K562 (cell line): ENCODE measurements around the gene TSPAN1. TPM values are rescaled to one million over a fixed set of nuclear protein-coding genes. Genes with fewer than 3 reads are reported as not detected.
A peak's percentile ranks its signal among the peaks of the same experiment; 100 is the strongest.

ENCODE experiments used
- ATAC-seq: fragments of 200-7000 bp; cut with Tn5 transposase; 3 replicates; pipeline ENCODE4 v1.9.1; 2020; ENCODE audit warnings: moderate library complexity
- BruUV-seq: library from RNA; stranded (reverse); fragments of 400-500 nt; replicated peaks from 2 replicates; lab custom pipeline; 2021; lab: Mats Ljungman, UMichigan
- CTCF ChIA-PET: fragments of 300-600 bp; formaldehyde crosslinking; extraction: SDS; loops from one replicate; lab custom pipeline; 2021; ENCODE audit warnings: low intra/inter-chr PET ratio; lab: Yijun Ruan, JAX
- POLR2A ChIA-PET: fragments of 300-600, 350-650 bp; sonication (Branson Sonifier 250); formaldehyde crosslinking; extraction: SDS; loops from one replicate; lab custom pipeline; 2021; ENCODE audit warnings: antibody characterized with exemption, inconsistent platforms; lab: Yijun Ruan, JAX
- DNase-seq, 4 experiments: peaks; one replicate each; pipeline versions ENCODE4 v3.0.0 to v3.0.0-alpha.2; 2011 to 2018; ENCODE audit warnings: low spot score in 3 of 4, mixed read lengths in 3 of 4; ENCODE audit errors: extremely low read depth in 1 of 4
- FAIRE-seq: peaks from 2 replicates; lab custom pipeline; 2011; peaks lifted over from hg19 to GRCh38; lab: Jason Lieb, UNC
- H2AFZ ChIP-seq: 2 replicates; pipeline ENCODE4 v1.6.0; 2011; ENCODE audit warnings: low read depth, low read length, control low read depth, inconsistent platforms
- H3K27ac ChIP-seq: fragments of 200-600 bp; 3 replicates; pipeline ENCODE4 v1.8.0; 2011; ENCODE audit warnings: low read depth, mild to moderate bottlenecking, control low read depth, inconsistent platforms, low read length, moderate library complexity, mixed read lengths; ENCODE audit errors: extremely low read depth
- H3K27me3 ChIP-seq, 2 experiments: fragments of 300-600 bp in 1 of 2; 2 replicates in 1 of 2; 3 replicates in 1 of 2; pipeline versions ENCODE4 v1.6.0 to v1.8.0; 2011; ENCODE audit warnings: inconsistent platforms in 2 of 2, low read length in 2 of 2, mild to moderate bottlenecking in 1 of 2, mixed read lengths in 1 of 2, moderate library complexity in 1 of 2; ENCODE audit not compliant: control insufficient read depth in 2 of 2, insufficient read depth in 2 of 2
- H3K36me3 ChIP-seq: fragments of 300-600 bp; 3 replicates; pipeline ENCODE4 v1.8.0; 2011; ENCODE audit warnings: mild to moderate bottlenecking, low read length, inconsistent platforms; ENCODE audit not compliant: control insufficient read depth, insufficient read depth
- H3K4me1 ChIP-seq, 2 experiments: fragments of 200-600 bp in 1 of 2; replicated peaks in 1 of 2; 2 replicates in 1 of 2; 3 replicates in 1 of 2; pipeline versions ENCODE4 v1.5.1 to v1.8.0; 2011; ENCODE audit warnings: inconsistent platforms in 2 of 2, low read length in 2 of 2, mild to moderate bottlenecking in 1 of 2, mixed read lengths in 1 of 2, moderate library complexity in 1 of 2; ENCODE audit not compliant: control insufficient read depth in 2 of 2, insufficient read depth in 2 of 2
- H3K4me2 ChIP-seq: 2 replicates; pipeline ENCODE4 v1.6.1; 2011; ENCODE audit warnings: low read length, control low read depth, inconsistent platforms, mixed read lengths; ENCODE audit not compliant: insufficient read depth
- H3K4me3 ChIP-seq: fragments of 200-600 bp; sonication (generic), shearing (Covaris generic); 2 replicates; pipeline ENCODE4 v1.5.1; 2016; ENCODE audit warnings: control low read depth, inconsistent platforms
- H3K79me2 ChIP-seq: fragments of 200-600 bp; 3 replicates; pipeline ENCODE4 v1.8.0; 2011; ENCODE audit warnings: low read length, inconsistent platforms; ENCODE audit not compliant: control insufficient read depth, insufficient read depth
- H3K9ac ChIP-seq, 2 experiments: 2 replicates each; pipeline versions ENCODE4 v1.6.0 to v1.6.1; 2011; ENCODE audit warnings: low read depth in 2 of 2, low read length in 2 of 2, control low read depth in 1 of 2, inconsistent platforms in 1 of 2, mild to moderate bottlenecking in 1 of 2, mixed read lengths in 1 of 2; ENCODE audit not compliant: insufficient read depth in 1 of 2
- H3K9me1 ChIP-seq: one replicate; pipeline ENCODE4 v1.6.0; 2011; ENCODE audit warnings: inconsistent platforms, mild to moderate bottlenecking, low read length, moderate library complexity; ENCODE audit not compliant: control insufficient read depth, insufficient read depth
- H3K9me3 ChIP-seq: replicated peaks from 2 replicates; pipeline ENCODE4 v1.5.1; 2011; ENCODE audit warnings: low read depth, low read length, inconsistent platforms; ENCODE audit not compliant: control insufficient read depth, insufficient read depth
- H4K20me1 ChIP-seq: replicated peaks from 2 replicates; pipeline ENCODE4 v1.6.1; 2011; ENCODE audit warnings: low read length, inconsistent platforms, mixed read lengths; ENCODE audit not compliant: control insufficient read depth, insufficient read depth
- E2F5 ChIP-seq: sonication (generic); formaldehyde crosslinking; IDR thresholded peaks from 2 replicates; pipeline ENCODE4 v1.8.0; 2022; ENCODE audit warnings: mild to moderate bottlenecking, missing genetic modification reagents
- FOXA1 ChIP-seq: fragments of 450-650 bp; IDR thresholded peaks from 2 replicates; pipeline ENCODE4 v1.6.1; 2016; ENCODE audit warnings: mild to moderate bottlenecking, borderline replicate concordance
- NFIC ChIP-seq: fragments of 450-650 bp; IDR thresholded peaks from 2 replicates; pipeline ENCODE4 v1.6.1; 2017; ENCODE audit warnings: mild to moderate bottlenecking, inconsistent platforms
- ZNF277 ChIP-seq: fragments of 250-450 bp; sonication (Bioruptor Pico); IDR thresholded peaks from 2 replicates; pipeline ENCODE4 v1.8.0; 2022; ENCODE audit warnings: inconsistent platforms, mild to moderate bottlenecking, moderate library complexity, borderline replicate concordance
- WGBS: fragments of 100-300 bp; shearing (Covaris generic); methylation state at CpG from one replicate; pipeline ENCODE4 v1.1.6; 2016; ENCODE audit warnings: low coverage, mixed read lengths; ENCODE audit not compliant: insufficient coverage; ENCODE audit errors: missing lambda C conversion rate; 5-methylcytosine and 5-hydroxymethylcytosine counted together
- in situ Hi-C: fragments of 300-500 bp; cut with MboI; formaldehyde crosslinking; loops from 4 replicates; pipeline ENCODE4 v1.15.0; 2018; ENCODE audit warnings: inconsistent platforms, mixed read lengths
- intact Hi-C: fragments of 100-400 bp; cut with micrococcal nuclease; formaldehyde crosslinking; loops from 2 replicates; pipeline ENCODE4 v1.14.2; 2022
- polyA plus RNA-seq, 8 experiments: library from polyadenylated mRNA; depleted of rRNA in 4 of 8; stranded (reverse) in 5 of 8; unstranded in 3 of 8; fragments of >200 nt; fragmentation: Nextera tagmentation in 2 of 8; fragmentation: Illumina TruSeq in 1 of 8; extraction: Ambion mirVana in 2 of 8; extraction: Trizol in 1 of 8; gene quantifications; 2 replicates each; pipeline versions ENCODE4 v1.2.1 to v1.2.3, GENCODE V29; 2011 to 2014; ENCODE audit warnings: inconsistent platforms in 1 of 8, missing spikeins in 1 of 8
- total RNA-seq, 7 experiments: library from RNA; depleted of rRNA in 6 of 7; stranded (reverse); fragments of >200 nt in 6 of 7; fragmentation: Illumina TruSeq in 2 of 7; extraction: Trizol in 2 of 7; gene quantifications; 2 replicates each; pipeline versions ENCODE4 v1.2.1 to v1.2.3, GENCODE V29; 2011 to 2021; ENCODE audit warnings: low replicate concordance in 1 of 7

The TSPAN1 gene
- total and polyA plus RNA-seq, 9 of the 15 experiments (the other 6 are each of a cell fraction or from before 2014, with no cell fraction given): 0.58 TPM; not detected in 8

- Histone ChIP-seq H3K27ac (no peak overlapping the region), H3K9me1 (no peaks in the 10 kb centered on the region), H2AFZ (no peak overlapping the region), H3K27me3 (no peaks in the 10 kb centered on the region), H4K20me1 (no peaks in the 10 kb centered on the region), H3K79me2 (peaks cover 15% of the 10 kb centered on the region), H3K9ac (peak overlapping the region in 1 of 2 experiments; percentile 28; a peak in 1 of 4 replicates), H3K4me3 (no peak overlapping the region), H3K36me3 (peaks cover 66% of the 10 kb centered on the region), H3K9me3 (no peaks in the 10 kb centered on the region), H3K4me1 (peaks cover 15 to 25% of the 10 kb centered on the region in 2 experiments), H3K4me2 (no peak overlapping the region)
- BruUV-seq: no TSS peak
- DNase-seq (peak in 1 of 4 experiments; percentile 14), ATAC-seq (no peak), FAIRE-seq (no peak)
- intact Hi-C loops: no loop called here
- in situ Hi-C loops: loop anchor here (25.0 kb wide), 1 partner anchor 557 kb away; no protein-coding TSS in a partner anchor
- ChIA-PET POLR2A (interaction anchor here (0.7 to 1.7 kb wide), 7 partner anchors 10 to 153 kb away, joined by 3 to 5 read pairs (median 4); partner anchors contain the start of genes NSUN4 and PIK3R3), CTCF (no interaction called here)
- WGBS: 77% methylated on average over 5 of the region's 5 CpGs
- TF ChIP-seq E2F5 (CRISPR knock-in tag): no peak
- peak; percentile 50; the same call in 1 of the 2 replicates for TF ChIP-seq NFIC
Observed at GRCh38 chr1:46194641-46195193, 19.8 kb downstream of the TSPAN1 start.

GRCh38 chr1:46196609-46197008 lies 21.7 kb downstream of the TSPAN1 start:
- Histone ChIP-seq H3K4me2 (no peak overlapping the region), H3K4me3 (no peak overlapping the region)
- no peak for ATAC-seq
- TF ChIP-seq ZNF277 (CRISPR knock-in tag) (0 out of 2 replicates have a peak, but pooled peaks have one; percentile 16), FOXA1 (no peak)
- TF ChIP-seq, all 486 proteins: peak for 1
- H3K9ac ChIP-seq: peak overlapping the region in 1 of 2 experiments; percentile 96; a peak in 2 of 4 replicates
- in situ Hi-C loops: loop anchor here (25.0 kb wide), 1 partner anchor 559 kb away; no protein-coding TSS in a partner anchor
- H3K27me3 ChIP-seq: no peaks in the 10 kb centered on the region
- H3K9me3 ChIP-seq: no peaks in the 10 kb centered on the region
- intact Hi-C loops: no loop called here
- 93% methylated on average over 9 of the region's 9 CpGs for WGBS
- no peaks in the 10 kb centered on the region for H3K9me1 ChIP-seq
- no peak overlapping the region for H2AFZ ChIP-seq
- CTCF ChIA-PET: no interaction called here
- BruUV-seq: no TSS peak
- peaks cover 51% of the 10 kb centered on the region; the same call in 2 of the 3 replicates for H3K36me3 ChIP-seq
- H3K4me1 ChIP-seq: peaks cover 20 to 27% of the 10 kb centered on the region in 2 experiments
- DNase-seq (no peak), FAIRE-seq (no peak)
- H3K79me2 ChIP-seq: peaks cover 15% of the 10 kb centered on the region
- no peak overlapping the region for H3K27ac ChIP-seq
- H4K20me1 ChIP-seq: no peaks in the 10 kb centered on the region
- POLR2A ChIA-PET: no interaction called here
